A549 treated with AZD2906 at 1 μM for 4 hours (cell line): ENCODE data around the gene CHI3L1. TPM values are rescaled to one million over a fixed set of nuclear protein-coding genes. Genes with fewer than 3 reads are reported as not detected.

Experiments
- total RNA-seq: library from RNA; stranded (reverse); fragments of 200-300 nt; extraction: Qiagen RNA extraction; gene quantifications from 5 replicates; pipeline ENCODE4 v1.2.3, GENCODE V29; 2022

CHI3L1 gene
- total RNA-seq: 0.11 TPM in 1 of 5 replicates, not detected in the others

DNA sequence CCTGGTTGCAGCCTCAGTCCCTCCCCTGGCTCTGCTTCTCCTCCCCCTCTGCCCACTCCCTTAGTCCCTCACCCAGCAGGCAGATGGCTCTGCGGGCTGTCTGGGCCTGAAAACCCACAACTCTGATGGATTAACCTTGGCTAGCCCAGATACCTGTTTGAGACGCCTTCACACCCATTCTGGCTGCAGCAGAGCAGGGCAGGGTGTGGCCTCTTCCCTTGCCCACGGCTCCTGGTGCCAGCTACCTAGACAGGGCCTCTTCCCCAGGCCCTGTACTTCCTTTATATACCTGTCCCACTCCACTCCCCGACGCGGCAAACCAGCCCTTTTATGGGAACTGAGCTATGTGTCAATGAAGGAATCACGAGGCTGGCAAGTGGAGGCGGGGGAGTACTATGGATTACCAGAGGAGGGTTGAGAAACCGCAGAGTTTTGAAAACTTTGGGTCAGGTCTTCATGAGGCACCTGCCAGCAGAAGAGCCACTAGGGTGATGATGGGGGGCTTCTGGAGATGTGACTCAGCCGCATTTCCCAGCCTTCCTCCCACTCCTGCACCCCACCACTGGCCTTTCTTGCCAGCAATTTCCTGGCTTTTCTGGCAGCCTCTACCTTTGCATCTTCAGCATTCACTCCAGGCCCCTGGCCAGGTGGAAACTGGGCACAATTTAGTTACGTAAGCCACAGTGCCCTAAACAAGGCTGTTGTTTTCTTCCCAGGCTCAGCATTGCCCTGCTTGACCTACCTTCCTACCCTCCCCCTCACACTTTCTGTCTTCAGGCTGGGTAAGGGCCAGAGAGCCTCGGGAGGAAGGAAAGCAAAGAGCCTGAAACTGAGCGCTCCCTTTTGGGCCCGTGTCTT is at the start of gene CHI3L1:
TSS of gene CHI3L1 (minus strand) at position 259 of the 858 bp plus-strand sequence. CDS start at position 178, 81 bp downstream.

DNA sequence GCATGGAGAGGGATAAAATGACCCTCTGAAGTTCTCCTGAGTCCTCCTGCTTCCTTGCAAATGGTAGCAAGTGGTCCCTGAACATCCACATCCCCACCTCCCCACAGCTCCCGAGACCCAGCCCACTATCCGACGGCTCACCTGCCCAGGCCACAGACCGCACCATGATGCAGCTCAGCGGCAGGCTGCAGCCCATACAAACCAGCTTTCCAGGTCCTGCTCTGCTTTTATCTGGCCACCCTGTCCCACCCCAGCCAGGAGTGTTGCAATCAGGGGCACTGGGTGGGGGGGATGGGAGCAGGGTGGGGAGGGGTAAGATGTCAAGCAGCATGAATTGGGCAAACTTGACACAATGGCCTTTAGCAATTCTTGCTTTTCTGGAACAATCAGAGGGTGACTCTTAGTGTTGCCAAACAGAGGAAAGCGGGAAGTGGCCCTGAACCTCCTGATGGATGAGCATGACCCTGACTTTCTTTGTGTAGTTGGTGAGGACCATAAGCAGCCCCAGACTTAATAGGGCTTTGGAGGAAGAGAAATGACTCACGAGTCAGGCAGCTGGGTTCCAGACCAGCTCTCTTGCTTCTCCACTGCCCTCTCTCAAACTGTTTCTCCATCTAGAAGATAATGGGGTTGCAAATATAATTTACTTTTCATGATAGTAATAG is 43.1 kb upstream of the CHI3L1 start, which contains the start of gene CHIT1:
TSS of gene CHIT1 (minus strand) at position 203 of the 665 bp plus-strand sequence. CDS start at position 166, 37 bp downstream.

GRCh38 chr1:203175237-203175826 is 11.2 kb downstream of the CHI3L1 start, which contains the start of gene MYBPH:
TSS of gene MYBPH (minus strand) at chr1:203175826. CDS start at chr1:203175755, 71 bp downstream.

Other genes with a start within 250 kb of the CHI3L1 start
- 55.5 to 63.5 TPM (median 61.9 TPM) in 5 replicates for gene ADIPOR1, start 228.4 kb downstream of the CHI3L1 start, total RNA-seq
- gene CYB5R1, start 219.4 kb downstream of the CHI3L1 start, total RNA-seq: 20.7 to 25.0 TPM (median 22.5 TPM) in 5 replicates
- 46.2 to 48.0 TPM (median 46.8 TPM) in 5 replicates for gene TMEM183A, start 179.3 kb downstream of the CHI3L1 start, total RNA-seq
- gene PPFIA4, start 160.2 kb downstream of the CHI3L1 start, total RNA-seq: 0.27 to 1.1 TPM (median 0.31 TPM) in 5 replicates
- not detected in 5 replicates for gene MYOG, start 100.7 kb downstream of the CHI3L1 start, total RNA-seq
- 0.51 to 0.61 TPM (median 0.56 TPM) in 5 replicates for gene ADORA1, start 59.0 kb downstream of the CHI3L1 start, total RNA-seq
- gene MYBPH, start 10.9 kb downstream of the CHI3L1 start, total RNA-seq: not detected in 5 replicates
- not detected in 5 replicates for gene CHIT1, start 43.0 kb upstream of the CHI3L1 start, total RNA-seq
- 10.5 to 14.5 TPM (median 14.2 TPM) in 5 replicates for gene BTG2, start 118.8 kb upstream of the CHI3L1 start, total RNA-seq
- 0.05 to 0.19 TPM in 2 of 5 replicates, not detected in the others for gene FMOD, start 164.4 kb upstream of the CHI3L1 start, total RNA-seq